HEK293 (cell line): ENCODE data around the gene GPN3.

Source experiments
- CTCF ChIA-PET: fragments of 350-600 bp; formaldehyde crosslinking; extraction: SDS; loops from one replicate; lab custom pipeline; 2021; ENCODE audit warnings: antibody characterized with exemption; lab: Yijun Ruan, JAX
- POLR2A ChIA-PET: fragments of 300-600 bp; formaldehyde crosslinking; extraction: SDS; loops from one replicate; lab custom pipeline; 2020; ENCODE audit warnings: antibody characterized with exemption, inconsistent platforms; lab: Yijun Ruan, JAX
- H3K27ac ChIP-seq: fragments of 200-500 bp; sonication (Bioruptor generic); 2 replicates; pipeline ENCODE4 v1.5.1; 2014; ENCODE audit warnings: low read depth, low read length, control low read depth, inconsistent platforms; ENCODE audit errors: extremely low read depth
- H3K36me3 ChIP-seq, 2 experiments: fragments of 200-500 bp in 1 of 2; sonication (Bioruptor generic) in 1 of 2; 1 replicate in 1 of 2; 2 replicates in 1 of 2; pipeline ENCODE4 v1.5.1; 2014 to 2017; ENCODE audit warnings: inconsistent platforms in 2 of 2, low read length in 2 of 2; ENCODE audit not compliant: control insufficient read depth in 2 of 2, insufficient read depth in 1 of 2
- H3K4me1 ChIP-seq: fragments of 200-500 bp; sonication (Bioruptor generic); 2 replicates; pipeline ENCODE4 v1.5.1; 2014; ENCODE audit warnings: mild to moderate bottlenecking, low read length, inconsistent platforms; ENCODE audit not compliant: control insufficient read depth, insufficient read depth
- H3K4me3 ChIP-seq: 2 replicates; pipeline ENCODE4 v1.5.1; 2011; ENCODE audit warnings: low read depth, mild to moderate bottlenecking, control low read depth, low read length, moderate library complexity
- H3K9me3 ChIP-seq: fragments of 200-500 bp; sonication (Bioruptor generic); 2 replicates; pipeline ENCODE4 v1.5.1; 2014; ENCODE audit warnings: low read depth, low read length, inconsistent platforms; ENCODE audit not compliant: control insufficient read depth, insufficient read depth
- AEBP2 ChIP-seq: fragments of 450-650 bp; formaldehyde crosslinking; IDR thresholded peaks from 2 replicates; pipeline ENCODE4 v1.5.1; 2016; ENCODE audit warnings: missing biosample characterization, missing genetic modification characterization, borderline replicate concordance
- GLIS1 ChIP-seq: fragments of 450-650 bp; formaldehyde crosslinking; IDR thresholded peaks from 2 replicates; pipeline ENCODE4 v1.5.1; 2016; ENCODE audit warnings: missing biosample characterization, missing genetic modification characterization
- INSM2 ChIP-seq: fragments of 450-650 bp; formaldehyde crosslinking; IDR thresholded peaks from 2 replicates; pipeline ENCODE4 v1.5.1; 2016; ENCODE audit warnings: missing biosample characterization, missing genetic modification characterization
- KLF7 ChIP-seq: fragments of 450-650 bp; formaldehyde crosslinking; IDR thresholded peaks from 2 replicates; pipeline ENCODE4 v1.5.1; 2016; ENCODE audit warnings: missing biosample characterization, missing genetic modification characterization, borderline replicate concordance
- MEIS1 ChIP-seq: sonication (generic); formaldehyde crosslinking; IDR thresholded peaks from 2 replicates; pipeline ENCODE4 v1.8.1; 2022; ENCODE audit warnings: missing genetic modification reagents, mild to moderate bottlenecking, borderline replicate concordance
- SCRT1 ChIP-seq: fragments of 450-650 bp; formaldehyde crosslinking; IDR thresholded peaks from 2 replicates; pipeline ENCODE4 v1.5.1; 2016; ENCODE audit warnings: missing biosample characterization, missing genetic modification characterization, borderline replicate concordance
- ZBTB10 ChIP-seq: fragments of 450-650 bp; formaldehyde crosslinking; IDR thresholded peaks from 2 replicates; pipeline ENCODE4 v1.5.1; 2016; ENCODE audit warnings: missing biosample characterization, missing genetic modification characterization
- ZBTB20 ChIP-seq: fragments of 450-650 bp; formaldehyde crosslinking; IDR thresholded peaks from 2 replicates; pipeline ENCODE4 v1.5.1; 2016; ENCODE audit warnings: missing biosample characterization, missing genetic modification characterization
- ZNF121 ChIP-seq: fragments of 450-650 bp; formaldehyde crosslinking; IDR thresholded peaks from 2 replicates; pipeline ENCODE4 v1.5.1; 2016; ENCODE audit warnings: missing biosample characterization, missing genetic modification characterization
- ZNF132 ChIP-seq: fragments of 450-650 bp; formaldehyde crosslinking; IDR thresholded peaks from 2 replicates; pipeline ENCODE4 v1.5.1; 2017; ENCODE audit warnings: missing biosample characterization, missing genetic modification characterization, borderline replicate concordance
- ZNF169 ChIP-seq: fragments of 450-650 bp; formaldehyde crosslinking; IDR thresholded peaks from 2 replicates; pipeline ENCODE4 v1.5.1; 2016; ENCODE audit warnings: missing biosample characterization, missing genetic modification characterization
- ZNF18 ChIP-seq: fragments of 450-650 bp; formaldehyde crosslinking; IDR thresholded peaks from 2 replicates; pipeline ENCODE4 v1.5.1; 2016; ENCODE audit warnings: missing biosample characterization, missing genetic modification characterization
- ZNF223 ChIP-seq: fragments of 450-650 bp; formaldehyde crosslinking; IDR thresholded peaks from 2 replicates; pipeline ENCODE4 v1.5.1; 2016; ENCODE audit warnings: missing biosample characterization, missing genetic modification characterization
- ZNF266 ChIP-seq: fragments of 450-650 bp; formaldehyde crosslinking; IDR thresholded peaks from 2 replicates; pipeline ENCODE4 v1.5.1; 2016; ENCODE audit warnings: missing biosample characterization, missing genetic modification characterization, low read depth
- ZNF292 ChIP-seq: fragments of 450-650 bp; formaldehyde crosslinking; IDR thresholded peaks from 2 replicates; pipeline ENCODE4 v1.5.1; 2016; ENCODE audit warnings: low read depth, missing biosample characterization, missing genetic modification characterization, borderline replicate concordance
- ZNF324 ChIP-seq: fragments of 450-650 bp; formaldehyde crosslinking; IDR thresholded peaks from 2 replicates; pipeline ENCODE4 v1.5.1; 2016; ENCODE audit warnings: missing biosample characterization, missing genetic modification characterization
- ZNF391 ChIP-seq: fragments of 450-650 bp; formaldehyde crosslinking; IDR thresholded peaks from 2 replicates; pipeline ENCODE4 v1.5.1; 2016; ENCODE audit warnings: low read depth, missing biosample characterization, missing genetic modification characterization, borderline replicate concordance
- ZNF707 ChIP-seq: fragments of 450-650 bp; formaldehyde crosslinking; IDR thresholded peaks from 2 replicates; pipeline ENCODE4 v1.5.1; 2016; ENCODE audit warnings: missing biosample characterization, missing genetic modification characterization
- ZNF747 ChIP-seq: fragments of 450-650 bp; formaldehyde crosslinking; IDR thresholded peaks from 2 replicates; pipeline ENCODE4 v1.5.1; 2016; ENCODE audit warnings: missing biosample characterization, missing genetic modification characterization
- ZSCAN18 ChIP-seq: fragments of 450-650 bp; formaldehyde crosslinking; IDR thresholded peaks from 2 replicates; pipeline ENCODE4 v1.5.1; 2016; ENCODE audit warnings: missing biosample characterization, missing genetic modification characterization
- TF ChIP-seq, protein P1 (sequence below): fragments of 450-650 bp; formaldehyde crosslinking; IDR thresholded peaks from 2 replicates; pipeline ENCODE4 v1.5.1; 2016; ENCODE audit warnings: missing biosample characterization, missing genetic modification characterization
- TF ChIP-seq, protein P2 (sequence below): fragments of 450-650 bp; formaldehyde crosslinking; IDR thresholded peaks from 2 replicates; pipeline ENCODE4 v1.5.1; 2016; ENCODE audit warnings: missing biosample characterization, missing genetic modification characterization

Gene GPN3

GRCh38 chr12:110424237-110424636 lies 43.8 kb downstream of the GPN3 start (continued):
- TF ChIP-seq ZSCAN18 (tag by site-specific recombination) (no peak), ZNF223 (no peak), ZNF324 (no peak), ZNF391 (tag by site-specific recombination) (no peak)

- H3K9me3 ChIP-seq: no peaks in the 10 kb centered on the region
- no peak overlapping the region for H3K27ac ChIP-seq
- no peak overlapping the region for H3K4me3 ChIP-seq
- H3K4me1 ChIP-seq: no peaks in the 10 kb centered on the region
- ChIA-PET CTCF (interaction anchor here (3.6 kb wide), 1 partner anchor 10 kb away, joined by 28 read pairs; no protein-coding TSS in a partner anchor), POLR2A (no interaction called here)
- no peaks in the 10 kb centered on the region for H3K36me3 ChIP-seq
- TF ChIP-seq KLF7 (tag by site-specific recombination): no peak
- no peak for TF ChIP-seq ZNF747 (tag by site-specific recombination)
- no peak for TF ChIP-seq ZNF18 (tag by site-specific recombination)
- TF ChIP-seq ZNF132 (tag by site-specific recombination): no peak
- TF ChIP-seq ZNF121 (tag by site-specific recombination): no peak
- no peak for TF ChIP-seq ZBTB10 (tag by site-specific recombination)
- no peak for TF ChIP-seq INSM2
- no peak for TF ChIP-seq ZNF292 (tag by site-specific recombination)
- no peak for TF ChIP-seq GLIS1 (tag by site-specific recombination)
- TF ChIP-seq AEBP2 (tag by site-specific recombination): no peak
- TF ChIP-seq ZBTB20: no peak
- TF ChIP-seq ZNF707: no peak
- TF ChIP-seq ZNF169 (tag by site-specific recombination): no peak
- TF ChIP-seq, protein P1, sequence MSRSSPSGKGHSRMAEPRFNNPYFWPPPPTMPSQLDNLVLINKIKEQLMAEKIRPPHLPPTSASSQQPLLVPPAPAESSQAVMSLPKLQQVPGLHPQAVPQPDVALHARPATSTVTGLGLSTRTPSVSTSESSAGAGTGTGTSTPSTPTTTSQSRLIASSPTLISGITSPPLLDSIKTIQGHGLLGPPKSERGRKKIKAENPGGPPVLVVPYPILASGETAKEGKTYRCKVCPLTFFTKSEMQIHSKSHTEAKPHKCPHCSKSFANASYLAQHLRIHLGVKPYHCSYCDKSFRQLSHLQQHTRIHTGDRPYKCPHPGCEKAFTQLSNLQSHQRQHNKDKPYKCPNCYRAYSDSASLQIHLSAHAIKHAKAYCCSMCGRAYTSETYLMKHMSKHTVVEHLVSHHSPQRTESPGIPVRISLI (tag by site-specific recombination): no peak
- no peak for TF ChIP-seq ZNF266 (tag by site-specific recombination)
- no peak for TF ChIP-seq MEIS1
- TF ChIP-seq SCRT1 (tag by site-specific recombination): no peak
- TF ChIP-seq, protein P2, sequence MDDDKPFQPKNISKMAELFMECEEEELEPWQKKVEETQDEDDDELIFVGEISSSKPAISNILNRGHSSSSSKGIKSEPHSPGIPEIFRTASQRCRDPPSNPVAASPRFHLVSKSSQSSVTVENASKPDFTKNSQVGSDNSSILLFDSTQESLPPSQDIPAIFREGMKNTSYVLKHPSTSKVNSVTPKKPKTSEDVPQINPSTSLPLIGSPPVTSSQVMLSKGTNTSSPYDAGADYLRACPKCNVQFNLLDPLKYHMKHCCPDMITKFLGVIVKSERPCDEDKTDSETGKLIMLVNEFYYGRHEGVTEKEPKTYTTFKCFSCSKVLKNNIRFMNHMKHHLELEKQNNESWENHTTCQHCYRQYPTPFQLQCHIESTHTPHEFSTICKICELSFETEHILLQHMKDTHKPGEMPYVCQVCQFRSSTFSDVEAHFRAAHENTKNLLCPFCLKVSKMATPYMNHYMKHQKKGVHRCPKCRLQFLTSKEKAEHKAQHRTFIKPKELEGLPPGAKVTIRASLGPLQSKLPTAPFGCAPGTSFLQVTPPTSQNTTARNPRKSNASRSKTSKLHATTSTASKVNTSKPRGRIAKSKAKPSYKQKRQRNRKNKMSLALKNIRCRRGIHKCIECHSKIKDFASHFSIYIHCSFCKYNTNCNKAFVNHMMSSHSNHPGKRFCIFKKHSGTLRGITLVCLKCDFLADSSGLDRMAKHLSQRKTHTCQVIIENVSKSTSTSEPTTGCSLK (tag by site-specific recombination): no peak
Measured at GRCh38 chr12:110421701-110422100, 46.4 kb downstream of the GPN3 start.
